ENCODE results near the gene KCNK3. TPM values are rescaled to one million over a fixed set of nuclear protein-coding genes. Genes with fewer than 3 reads are reported as not detected.

Gene KCNK3
- total RNA-seq, 1 donor from 2014 or later = 1.9 TPM

GRCh38 chr2:26720322-26721114 is 28.0 kb downstream of the KCNK3 start:
- Mint-ChIP-seq H3K4me1 (ENCODE audit: low read depth, unreplicated experiment) (peaks cover 7% of the 10 kb centered on the region), H3K9me3 (ENCODE audit: unreplicated experiment) (peaks cover 4% of the 10 kb centered on the region), H3K27me3 (ENCODE audit: low read depth, unreplicated experiment) (peaks cover 19% of the 10 kb centered on the region), H3K4me3 (ENCODE audit: unreplicated experiment) (no peak overlapping the region), H3K36me3 (ENCODE audit: low read depth, unreplicated experiment) (peaks cover 8% of the 10 kb centered on the region), H3K27ac (ENCODE audit: unreplicated experiment) (no peak overlapping the region)
- peak overlapping the region; percentile 27 for H3K9ac ChIP-seq (ENCODE audit: low read length)
- H3K27ac ChIP-seq (ENCODE audit: low read depth, low read length) = no peak overlapping the region
- no peak for TF ChIP-seq EZH2 (IDR thresholded peaks at IDR 0.05; ENCODE audit: insufficient read depth, low read length)
- no peak for TF ChIP-seq CTCF (IDR thresholded peaks at IDR 0.05; ENCODE audit: insufficient read depth, low read depth, low read length)
- no peaks in the 10 kb centered on the region for H3K27me3 ChIP-seq (ENCODE audit: insufficient read depth, low read length)
- no peaks in the 10 kb centered on the region for H3K9me3 ChIP-seq (ENCODE audit: insufficient read depth, low read depth, low read length)
- H3K79me2 ChIP-seq (ENCODE audit: insufficient read depth, low read length) = no peaks in the 10 kb centered on the region
- no peak overlapping the region for H3K4me3 ChIP-seq (ENCODE audit: insufficient read depth, low read depth, low read length)
- H3K4me2 ChIP-seq (ENCODE audit: low read length) = peak overlapping the region; percentile 50
- FAIRE-seq (no peak), DNase-seq (ENCODE audit: low read depth) (peak; percentile 74)
- H2AFZ ChIP-seq (ENCODE audit: low read depth, low read length) = no peak overlapping the region
- H3K4me1 ChIP-seq (ENCODE audit: insufficient read depth, low read length) = peaks cover 39% of the 10 kb centered on the region
- no peaks in the 10 kb centered on the region for H4K20me1 ChIP-seq (ENCODE audit: insufficient read depth, low read length)
- no peaks in the 10 kb centered on the region for H3K36me3 ChIP-seq (ENCODE audit: insufficient read depth, low read length)

GRCh38 chr2:26721115-26722032 is 28.9 kb downstream of the KCNK3 start:
- H3K27ac Mint-ChIP-seq (ENCODE audit: unreplicated experiment) = no peak overlapping the region
- H2AFZ ChIP-seq (ENCODE audit: low read depth, low read length) = no peak overlapping the region
- H3K4me3 Mint-ChIP-seq (ENCODE audit: unreplicated experiment) = no peak overlapping the region
- FAIRE-seq (no peak), DNase-seq (ENCODE audit: low read depth) (no peak)
- H3K79me2 ChIP-seq (ENCODE audit: insufficient read depth, low read length) = no peaks in the 10 kb centered on the region
- no peaks in the 10 kb centered on the region for H3K36me3 ChIP-seq (ENCODE audit: insufficient read depth, low read length)
- H3K4me1 ChIP-seq (ENCODE audit: insufficient read depth, low read length) = peaks cover 39% of the 10 kb centered on the region
- H3K4me3 ChIP-seq (ENCODE audit: insufficient read depth, low read depth, low read length) = no peak overlapping the region
- peaks cover 7% of the 10 kb centered on the region for H3K4me1 Mint-ChIP-seq (ENCODE audit: low read depth, unreplicated experiment)
- peaks cover 4% of the 10 kb centered on the region for H3K9me3 Mint-ChIP-seq (ENCODE audit: unreplicated experiment)
- TF ChIP-seq CTCF (IDR thresholded peaks at IDR 0.05; ENCODE audit: insufficient read depth, low read depth, low read length) (no peak), EZH2 (IDR thresholded peaks at IDR 0.05; ENCODE audit: insufficient read depth, low read length) (no peak)
- H3K27ac ChIP-seq (ENCODE audit: low read depth, low read length) = no peak overlapping the region
- no peaks in the 10 kb centered on the region for H4K20me1 ChIP-seq (ENCODE audit: insufficient read depth, low read length)
- H3K27me3 Mint-ChIP-seq (ENCODE audit: low read depth, unreplicated experiment) = peaks cover 19% of the 10 kb centered on the region
- H3K9ac ChIP-seq (ENCODE audit: low read length) = peak overlapping the region; percentile 27
- H3K27me3 ChIP-seq (ENCODE audit: insufficient read depth, low read length) = no peaks in the 10 kb centered on the region
- peaks cover 8% of the 10 kb centered on the region for H3K36me3 Mint-ChIP-seq (ENCODE audit: low read depth, unreplicated experiment)
- peak overlapping the region; percentile 50 for H3K4me2 ChIP-seq (ENCODE audit: low read length)
- H3K9me3 ChIP-seq (ENCODE audit: insufficient read depth, low read depth, low read length) = no peaks in the 10 kb centered on the region

Data from astrocyte (in vitro differentiated cells and primary cell).